NCI-H526 (cell line): ENCODE data around the gene CHST13.

Experiments used
- DNase-seq, 2 experiments: peaks; one replicate each; lab custom pipeline; 2025; lab: John Stamatoyannopoulos, UW

The CHST13 gene

GRCh38 chr3:126523745-126524428 lies at the start of gene CHST13:
TSS of gene CHST13 (plus strand) at chr3:126524155. CDS start at chr3:126524333, 178 bp downstream.
- peak in 1 of 2 experiments; percentile 91 for DNase-seq

- peak; percentile 37 to 68 for DNase-seq
Observed at GRCh38 chr3:126474498-126475412, 49.2 kb upstream of the CHST13 start.

DNA sequence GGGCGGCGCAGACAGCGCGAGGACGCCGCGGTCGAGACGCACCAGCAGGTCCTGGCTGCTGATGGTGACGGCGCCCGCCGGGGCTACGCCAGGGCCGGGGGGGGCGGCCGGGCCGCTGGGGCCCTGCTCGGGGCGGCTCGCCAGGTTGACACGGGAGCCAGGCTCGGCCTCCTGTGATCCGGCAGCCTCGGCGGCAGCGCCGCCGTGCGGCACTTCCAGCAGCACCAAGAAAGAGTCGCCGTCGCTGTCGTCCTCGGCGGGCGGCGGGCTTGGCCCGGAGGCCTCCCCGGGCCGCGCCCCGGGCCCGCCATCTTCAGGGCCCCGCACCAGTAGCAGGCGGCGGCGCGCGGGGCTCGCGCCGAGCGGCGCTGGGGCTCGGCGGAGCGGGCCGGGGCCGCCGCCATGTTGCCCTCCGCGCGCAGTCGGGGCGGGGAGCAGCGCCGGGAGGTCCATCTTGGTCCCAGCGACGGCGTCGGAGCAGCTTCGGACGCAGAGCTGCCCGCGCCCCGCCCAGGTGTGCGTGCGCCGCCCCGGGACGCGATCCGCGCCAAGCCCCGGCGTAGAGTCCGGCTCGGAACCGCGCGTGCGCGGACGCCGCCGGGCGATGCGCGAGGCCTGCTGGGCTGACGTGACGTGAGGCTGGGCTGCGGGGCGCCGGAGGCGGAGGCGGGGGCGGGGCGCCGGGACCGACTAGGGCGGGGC lies 48.4 kb upstream of the CHST13 start, which contains the start of gene ZXDC:
ZXDC (minus strand) TSS at position 479 of the 702 bp plus-strand sequence; CDS start at position 453, 26 bp downstream.
- DNase-seq, result peak; percentile 74 to 97

DNA sequence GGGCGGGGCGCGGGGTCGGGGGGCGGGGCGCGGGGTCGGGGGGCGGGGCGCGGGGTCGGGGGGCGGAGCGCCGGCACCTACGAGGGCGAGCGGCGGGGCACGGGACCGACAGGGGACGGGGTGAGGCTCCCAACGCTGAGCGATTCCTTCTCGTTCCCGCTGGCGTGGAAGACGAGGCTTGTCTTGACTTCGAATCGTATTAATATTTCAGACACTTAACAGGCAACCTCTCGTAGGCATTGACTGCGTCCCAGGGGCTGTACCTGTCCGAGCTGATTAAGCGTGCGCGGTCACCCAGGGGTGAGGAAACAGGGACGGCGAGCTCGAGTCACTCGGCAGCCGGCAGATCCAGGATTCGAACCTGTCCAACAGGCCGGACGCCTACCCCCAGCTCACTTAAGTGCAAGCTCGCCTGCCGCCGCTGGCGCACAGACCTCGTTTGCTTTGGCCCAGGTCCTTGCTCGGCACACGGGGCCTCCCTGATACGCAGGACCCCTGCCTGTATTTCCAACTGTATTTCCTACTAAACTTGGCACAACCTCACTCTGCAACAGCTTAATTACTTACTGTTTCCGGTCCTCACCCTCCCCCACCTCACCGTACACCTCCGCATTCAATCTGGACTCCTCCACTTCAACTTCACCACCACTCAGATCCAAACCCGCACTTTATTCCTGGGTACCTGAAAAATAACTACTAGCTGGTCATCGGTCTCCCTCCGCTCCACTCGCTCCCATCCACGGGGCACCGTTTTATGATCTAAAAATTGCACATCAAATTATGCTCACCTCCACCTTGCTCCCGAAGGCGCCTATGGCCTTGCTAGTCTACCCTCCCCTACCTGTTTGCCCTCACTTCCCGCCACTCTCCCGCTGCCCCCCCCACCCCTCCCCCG lies 47.5 kb upstream of the CHST13 start:
- DNase-seq, result peak; percentile 43 to 87

GRCh38 chr3:126477061-126477380 lies 46.9 kb upstream of the CHST13 start:
- no peak for DNase-seq

- DNase-seq, result no peak
Observed at GRCh38 chr3:126478581-126479310, 45.2 kb upstream of the CHST13 start.

- no peak for DNase-seq
Observed at GRCh38 chr3:126479642-126480041, 44.3 kb upstream of the CHST13 start.

DNA sequence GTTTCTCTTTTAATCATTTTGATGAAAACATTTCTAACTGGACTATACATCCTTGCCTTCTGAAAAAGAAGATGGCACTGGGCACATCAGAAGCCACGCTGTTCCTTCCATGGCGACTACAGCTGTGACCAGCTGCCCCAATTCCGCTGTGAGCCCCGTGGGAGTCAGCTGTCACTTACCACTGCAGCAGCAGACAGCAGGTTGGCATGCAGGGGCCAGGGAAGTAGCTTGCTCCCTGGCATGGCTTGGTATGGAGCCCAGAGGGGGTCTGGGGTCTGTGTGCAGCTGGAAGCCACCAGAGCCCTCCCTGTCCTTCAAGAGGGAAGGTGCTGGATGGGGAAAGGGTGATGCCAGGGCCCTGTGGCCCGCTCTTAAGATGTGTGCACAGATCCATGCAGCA lies 43.7 kb upstream of the CHST13 start:
- no peak for DNase-seq

DNA sequence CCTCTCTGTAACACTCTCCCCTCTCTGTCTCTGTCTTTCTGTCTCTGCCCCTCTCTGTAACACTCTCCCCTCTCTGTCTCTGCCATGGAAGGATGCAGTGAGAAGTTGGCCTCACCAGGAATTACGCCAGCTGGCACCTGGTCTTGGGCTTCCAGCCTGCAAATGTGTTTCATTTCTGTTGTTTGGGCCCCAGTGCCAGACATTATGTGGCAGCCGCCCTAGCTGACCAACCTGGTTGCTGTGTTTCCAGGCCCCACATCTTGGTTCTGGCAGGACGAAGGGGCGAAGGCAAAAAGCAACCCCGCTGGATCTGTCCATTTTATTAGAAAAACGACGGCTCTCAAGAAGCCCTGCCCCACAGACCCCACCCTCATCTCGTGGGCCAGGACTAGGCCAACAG lies 43.1 kb upstream of the CHST13 start:
- DNase-seq, result no peak

DNA sequence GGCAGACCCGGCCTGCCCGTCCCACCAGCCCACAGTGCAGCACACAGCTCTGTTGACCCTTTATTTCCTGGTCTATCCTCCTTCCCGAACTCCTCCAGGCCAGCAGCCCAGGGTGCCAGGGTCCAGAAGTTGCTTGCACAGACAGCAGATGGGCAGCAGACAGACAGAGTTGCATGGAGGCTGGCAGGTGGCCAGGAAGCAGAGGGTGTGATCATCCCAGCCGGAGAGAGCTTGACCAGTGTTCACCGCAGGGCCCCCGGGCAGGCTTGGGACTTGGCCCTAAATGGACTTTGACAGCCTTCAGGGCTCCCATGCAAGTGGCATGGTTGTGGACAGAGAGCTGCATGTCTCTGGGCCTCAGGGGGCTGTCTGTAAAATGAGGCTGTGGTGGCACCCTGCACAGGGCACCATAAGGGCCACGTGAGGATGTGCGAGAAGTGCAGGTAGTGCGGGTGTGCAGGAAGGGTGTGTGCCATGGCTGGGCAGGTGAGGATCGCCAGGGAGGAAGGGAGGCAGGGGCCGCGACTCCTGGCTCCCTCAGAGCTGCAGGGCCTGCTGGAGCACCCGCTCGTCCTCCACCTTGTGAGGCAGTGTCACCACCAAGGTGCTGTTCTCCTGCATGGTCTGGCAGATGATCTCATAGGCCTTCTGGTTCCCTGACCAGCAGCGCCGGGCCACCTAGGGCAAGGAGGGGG lies 42.0 kb upstream of the CHST13 start:
- no peak for DNase-seq

GRCh38 chr3:126482503-126483255 lies 41.3 kb upstream of the CHST13 start:
- no peak for DNase-seq

DNA sequence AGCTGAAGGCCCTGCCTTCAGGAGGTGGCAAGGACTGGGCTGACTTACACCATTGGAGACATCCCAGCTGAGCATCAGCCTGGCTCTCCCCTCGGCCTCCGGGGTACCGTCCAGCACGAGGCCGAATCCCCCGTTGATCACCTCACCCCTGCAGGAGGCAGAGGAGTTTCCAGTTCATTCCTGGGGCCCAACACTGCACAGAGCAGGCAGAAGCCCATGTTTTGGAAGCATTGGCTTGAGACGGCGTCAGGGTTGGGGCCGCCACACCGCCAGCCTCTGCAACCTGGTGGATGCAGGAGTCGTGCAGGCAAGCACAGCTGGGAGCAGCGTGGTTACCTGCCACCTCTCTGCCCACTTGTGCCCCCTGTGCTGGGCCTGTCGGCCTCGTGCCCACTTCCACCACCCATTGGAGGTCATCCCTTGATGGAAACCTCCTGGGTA lies 40.6 kb upstream of the CHST13 start:
- DNase-seq, result no peak

DNA sequence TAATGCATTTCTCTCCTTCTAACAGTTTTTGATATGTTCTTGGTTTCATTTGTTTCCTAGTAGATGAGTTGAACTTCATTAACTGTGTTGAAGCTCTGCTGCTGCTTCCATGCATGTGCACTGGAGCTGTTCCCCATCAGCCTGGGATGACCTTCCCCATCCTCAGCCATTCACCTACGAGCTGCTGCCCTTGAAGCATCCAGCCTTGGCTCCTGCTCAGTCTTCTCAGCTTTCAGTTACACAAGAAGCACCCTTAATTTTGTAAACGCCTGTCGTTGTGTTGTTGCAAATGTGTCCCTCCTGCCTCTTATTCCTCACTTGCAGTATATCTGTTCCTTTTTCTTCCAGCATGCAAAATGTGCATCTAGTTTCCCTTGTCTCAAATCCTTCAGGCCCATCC lies 39.8 kb upstream of the CHST13 start:
- no peak for DNase-seq

GRCh38 chr3:126484662-126485061 lies 39.3 kb upstream of the CHST13 start:
- no peak for DNase-seq

DNA sequence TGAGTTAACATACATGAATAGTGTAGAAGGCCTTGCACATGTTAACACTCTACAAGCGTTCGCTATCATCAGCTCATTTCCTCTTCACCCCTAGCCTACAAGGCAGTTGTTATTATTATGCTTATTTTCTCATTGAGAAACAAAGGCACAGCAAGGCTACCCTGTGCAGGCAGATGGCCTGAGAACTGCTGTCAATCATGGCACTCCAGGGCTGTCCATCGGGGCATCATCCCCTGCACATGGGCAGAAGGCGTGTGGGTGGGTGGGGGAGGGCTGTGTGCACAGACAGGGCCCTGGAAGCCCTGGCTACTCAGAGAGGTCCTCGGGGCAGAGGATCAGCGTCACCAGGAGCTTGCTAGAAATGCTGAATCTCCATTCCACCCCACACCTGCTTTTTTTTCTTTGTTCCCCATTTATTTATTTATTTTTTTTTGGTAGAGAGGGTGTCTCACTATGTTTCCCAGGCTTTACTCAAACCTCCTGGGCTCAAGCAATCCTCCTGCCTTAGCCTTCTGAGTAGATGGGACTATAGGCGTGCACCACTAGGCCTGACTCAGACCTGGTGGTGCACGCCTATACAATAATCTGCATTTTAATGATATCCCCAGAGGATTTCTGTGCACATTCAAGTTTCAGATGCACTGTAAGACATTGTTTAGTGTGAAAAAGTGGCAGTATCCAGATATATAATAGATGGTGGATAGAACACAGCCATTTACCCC lies 38.6 kb upstream of the CHST13 start:
- no peak for DNase-seq

GRCh38 chr3:126485956-126486355 lies 38.0 kb upstream of the CHST13 start:
- DNase-seq, result no peak

DNA sequence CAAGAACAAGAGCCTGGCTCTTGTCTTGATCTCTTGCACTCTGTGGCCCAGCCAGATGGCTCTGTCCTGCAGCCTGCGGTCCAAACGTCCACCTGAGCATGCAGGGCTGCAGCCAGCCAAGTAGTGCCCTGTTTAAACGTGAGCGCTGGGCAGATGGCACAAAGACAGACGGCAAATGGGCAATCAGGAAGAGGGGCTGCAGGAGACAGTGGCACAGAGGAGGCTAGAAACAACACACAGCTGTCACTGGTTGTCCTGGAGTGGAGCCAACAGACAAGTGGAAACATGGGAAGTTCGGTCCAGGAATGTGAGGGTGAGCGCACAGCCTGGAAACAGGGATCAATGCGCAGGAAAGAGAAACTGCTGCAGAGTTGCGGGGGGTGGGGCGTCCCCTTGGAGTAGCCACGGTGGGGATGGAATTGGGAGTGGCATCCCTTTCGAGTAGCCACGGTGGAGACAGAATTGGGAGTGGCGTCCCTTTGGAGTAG lies 37.6 kb upstream of the CHST13 start:
- no peak for DNase-seq

DNA sequence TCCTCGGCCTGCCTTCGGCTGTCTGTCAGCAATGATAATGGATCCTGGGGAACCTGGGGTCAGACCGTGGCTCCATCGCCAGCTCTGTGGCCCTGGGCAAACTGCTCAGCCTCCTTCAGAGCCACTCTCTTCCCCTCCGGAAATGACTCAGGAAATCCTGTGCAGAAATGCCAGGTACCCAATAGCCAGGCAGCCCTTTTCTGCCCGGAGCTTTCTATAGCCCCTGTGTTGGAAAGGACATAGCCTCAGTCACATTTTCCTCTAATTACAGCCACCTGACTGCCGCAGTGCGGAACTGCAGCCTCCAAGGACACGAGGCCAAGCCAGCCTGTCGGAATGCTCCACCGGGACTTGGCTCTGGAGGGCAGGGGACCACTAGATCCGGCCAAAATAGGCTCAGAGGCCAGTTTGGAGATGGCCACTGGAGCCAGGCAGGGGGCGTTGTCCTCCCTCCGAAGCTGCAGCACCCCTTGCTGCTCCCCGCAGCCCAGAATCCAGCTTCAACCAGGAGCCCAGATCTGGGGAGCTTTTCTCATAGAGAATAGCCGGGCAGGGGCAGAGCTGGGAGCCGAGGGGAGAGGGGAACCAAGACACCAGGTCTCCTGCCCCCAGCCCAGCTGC lies 36.7 kb upstream of the CHST13 start:
- peak in 1 of 2 experiments; percentile 14 for DNase-seq
